Astrocyte (in vitro differentiated cells and primary cell): ENCODE data around the gene SYNM. TPM values are rescaled to one million over a fixed set of nuclear protein-coding genes. Genes with fewer than 3 reads are reported as not detected.

Experiments used
- DNase-seq: peaks from one replicate; pipeline ENCODE4 v3.0.0-alpha.2; 2010; ENCODE audit warnings: low read depth
- FAIRE-seq: peaks from 2 replicates; lab custom pipeline; 2011; peaks lifted over from hg19 to GRCh38; lab: Jason Lieb, UNC
- H2AFZ ChIP-seq: 2 replicates; pipeline ENCODE4 v1.6.0; 2012; ENCODE audit warnings: low read depth, low read length, inconsistent platforms
- H3K27ac ChIP-seq: 2 replicates; pipeline ENCODE4 v1.5.1; 2011; ENCODE audit warnings: low read depth, low read length, inconsistent platforms
- H3K27me3 ChIP-seq: 2 replicates; pipeline ENCODE4 v1.6.0; 2011; ENCODE audit warnings: low read length, inconsistent platforms; ENCODE audit not compliant: insufficient read depth
- H3K36me3 ChIP-seq: 2 replicates; pipeline ENCODE4 v1.5.1; 2011; ENCODE audit warnings: low read length, inconsistent platforms; ENCODE audit not compliant: insufficient read depth
- H3K4me1 ChIP-seq: 2 replicates; pipeline ENCODE4 v1.5.1; 2011; ENCODE audit warnings: low read length, inconsistent platforms; ENCODE audit not compliant: insufficient read depth
- H3K4me2 ChIP-seq: 2 replicates; pipeline ENCODE4 v1.6.0; 2012; ENCODE audit warnings: low read length, inconsistent platforms
- H3K4me3 ChIP-seq: 2 replicates; pipeline ENCODE4 v1.5.1; 2011; ENCODE audit warnings: low read depth, mild to moderate bottlenecking, low read length, inconsistent platforms; ENCODE audit not compliant: insufficient read depth
- H3K79me2 ChIP-seq: 2 replicates; pipeline ENCODE4 v1.6.0; 2012; ENCODE audit warnings: mild to moderate bottlenecking, low read length, inconsistent platforms; ENCODE audit not compliant: insufficient read depth
- H3K9ac ChIP-seq: 2 replicates; pipeline ENCODE4 v1.6.0; 2012; ENCODE audit warnings: mild to moderate bottlenecking, low read length, inconsistent platforms
- H3K9me3 ChIP-seq: 2 replicates; pipeline ENCODE4 v1.5.1; 2012; ENCODE audit warnings: low read depth, mild to moderate bottlenecking, low read length, inconsistent platforms; ENCODE audit not compliant: insufficient read depth
- H4K20me1 ChIP-seq: 2 replicates; pipeline ENCODE4 v1.6.0; 2012; ENCODE audit warnings: low read length, inconsistent platforms; ENCODE audit not compliant: insufficient read depth
- H3K27ac Mint-ChIP-seq: one replicate; pipeline ENCODE4 v1.8.0; 2021; ENCODE audit warnings: mild to moderate bottlenecking, mixed read lengths; ENCODE audit not compliant: unreplicated experiment
- H3K27me3 Mint-ChIP-seq: one replicate; pipeline ENCODE4 v1.8.0; 2021; ENCODE audit warnings: low read depth, mixed read lengths; ENCODE audit not compliant: unreplicated experiment
- H3K36me3 Mint-ChIP-seq: one replicate; pipeline ENCODE4 v1.8.0; 2021; ENCODE audit warnings: low read depth, mixed read lengths; ENCODE audit not compliant: unreplicated experiment
- H3K4me1 Mint-ChIP-seq: one replicate; pipeline ENCODE4 v1.8.0; 2021; ENCODE audit warnings: low read depth, mixed read lengths; ENCODE audit not compliant: unreplicated experiment
- H3K4me3 Mint-ChIP-seq: one replicate; pipeline ENCODE4 v1.8.0; 2021; ENCODE audit warnings: mild to moderate bottlenecking, moderate library complexity, mixed read lengths; ENCODE audit not compliant: unreplicated experiment
- H3K9me3 Mint-ChIP-seq: one replicate; pipeline ENCODE4 v1.8.0; 2021; ENCODE audit warnings: mild to moderate bottlenecking, mixed read lengths; ENCODE audit not compliant: unreplicated experiment
- CTCF ChIP-seq: IDR thresholded peaks from 2 replicates; pipeline ENCODE4 v1.5.1; 2011; ENCODE audit warnings: low read depth, mild to moderate bottlenecking, inconsistent platforms, low read length, moderate library complexity; ENCODE audit not compliant: insufficient read depth
- EZH2 ChIP-seq: IDR thresholded peaks from 2 replicates; pipeline ENCODE4 v1.6.1; 2012; ENCODE audit warnings: mild to moderate bottlenecking, low read length, inconsistent platforms; ENCODE audit not compliant: insufficient read depth
- total RNA-seq: library from RNA; stranded (reverse); gene quantifications from 2 replicates; pipeline ENCODE4 v1.2.1, GENCODE V29; 2021

The SYNM gene
- total RNA-seq, 1 donor from 2014 or later, result 9.7 TPM

DNA sequence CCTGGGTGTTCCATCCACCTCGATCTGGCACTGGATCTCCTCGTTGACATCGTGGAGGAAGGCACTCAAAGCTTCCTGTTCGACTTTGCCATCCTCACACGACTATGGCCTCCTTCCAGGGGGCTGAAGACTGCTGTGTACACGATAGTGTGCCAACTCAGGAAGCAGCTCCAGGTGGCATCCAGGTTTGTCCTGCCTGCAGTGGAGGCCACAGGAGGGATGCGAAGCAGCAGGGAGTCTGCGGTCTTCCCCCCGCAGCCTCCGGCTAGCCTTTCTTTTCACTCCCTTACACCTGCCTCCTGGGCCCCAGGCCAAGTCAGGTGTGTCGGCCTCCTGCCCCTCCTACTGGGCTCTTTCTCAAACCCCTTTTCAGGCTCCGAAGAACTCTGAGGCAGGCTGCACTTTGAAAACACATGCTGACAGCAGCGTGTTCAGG, 32.2 kb downstream of the SYNM start:
- Mint-ChIP-seq H3K27me3 (no peaks in the 10 kb centered on the region), H3K4me3 (no peak overlapping the region), H3K27ac (no peak overlapping the region), H3K4me1 (peaks cover 11% of the 10 kb centered on the region), H3K36me3 (peaks cover 18% of the 10 kb centered on the region), H3K9me3 (no peaks in the 10 kb centered on the region)
- H3K79me2 ChIP-seq, result no peaks in the 10 kb centered on the region
- no peaks in the 10 kb centered on the region for H3K27me3 ChIP-seq
- peaks cover 9% of the 10 kb centered on the region for H3K4me1 ChIP-seq
- H4K20me1 ChIP-seq, result no peaks in the 10 kb centered on the region
- H3K27ac ChIP-seq, result no peak overlapping the region
- no peaks in the 10 kb centered on the region for H3K36me3 ChIP-seq
- DNase-seq, result no peak
- no peak overlapping the region for H3K4me2 ChIP-seq
- no peaks in the 10 kb centered on the region for H3K9me3 ChIP-seq
- no peak overlapping the region for H3K4me3 ChIP-seq
- no peak overlapping the region for H3K9ac ChIP-seq
- TF ChIP-seq EZH2 (no peak), CTCF (no peak)
- no peak for FAIRE-seq
- no peak overlapping the region for H2AFZ ChIP-seq

DNA sequence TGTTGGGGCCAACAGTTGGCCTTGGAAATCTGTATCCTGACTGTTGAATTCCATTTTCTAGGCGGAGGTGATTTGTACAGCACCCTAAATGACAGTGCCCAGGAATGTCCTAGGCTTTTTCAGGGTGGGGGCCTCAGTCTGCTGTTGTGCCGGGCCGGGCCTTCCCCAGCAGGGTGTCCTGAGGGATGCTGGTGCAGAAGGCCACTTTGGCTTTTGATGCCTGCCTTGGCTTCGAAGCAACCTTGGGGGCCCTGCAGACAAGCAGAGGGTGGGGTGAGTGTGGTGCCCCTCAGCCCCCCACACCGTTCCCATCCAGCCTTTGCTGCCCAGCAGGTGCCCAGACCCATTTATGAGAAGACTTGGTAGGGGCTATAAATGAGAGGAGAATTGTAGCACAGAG, 33.0 kb downstream of the SYNM start:
- Mint-ChIP-seq H3K4me1 (peaks cover 11% of the 10 kb centered on the region), H3K4me3 (no peak overlapping the region), H3K27ac (no peak overlapping the region), H3K27me3 (no peaks in the 10 kb centered on the region), H3K9me3 (no peaks in the 10 kb centered on the region), H3K36me3 (peaks cover 10% of the 10 kb centered on the region)
- H3K4me3 ChIP-seq, result no peak overlapping the region
- TF ChIP-seq EZH2, result no peak
- no peak for TF ChIP-seq CTCF
- no peak overlapping the region for H2AFZ ChIP-seq
- H3K79me2 ChIP-seq, result no peaks in the 10 kb centered on the region
- H3K27ac ChIP-seq, result no peak overlapping the region
- no peak for DNase-seq
- peaks cover 9% of the 10 kb centered on the region for H3K4me1 ChIP-seq
- H3K4me2 ChIP-seq, result no peak overlapping the region
- H3K27me3 ChIP-seq, result no peaks in the 10 kb centered on the region
- no peak for FAIRE-seq
- no peaks in the 10 kb centered on the region for H3K9me3 ChIP-seq
- no peak overlapping the region for H3K9ac ChIP-seq
- H4K20me1 ChIP-seq, result no peaks in the 10 kb centered on the region
- no peaks in the 10 kb centered on the region for H3K36me3 ChIP-seq

DNA sequence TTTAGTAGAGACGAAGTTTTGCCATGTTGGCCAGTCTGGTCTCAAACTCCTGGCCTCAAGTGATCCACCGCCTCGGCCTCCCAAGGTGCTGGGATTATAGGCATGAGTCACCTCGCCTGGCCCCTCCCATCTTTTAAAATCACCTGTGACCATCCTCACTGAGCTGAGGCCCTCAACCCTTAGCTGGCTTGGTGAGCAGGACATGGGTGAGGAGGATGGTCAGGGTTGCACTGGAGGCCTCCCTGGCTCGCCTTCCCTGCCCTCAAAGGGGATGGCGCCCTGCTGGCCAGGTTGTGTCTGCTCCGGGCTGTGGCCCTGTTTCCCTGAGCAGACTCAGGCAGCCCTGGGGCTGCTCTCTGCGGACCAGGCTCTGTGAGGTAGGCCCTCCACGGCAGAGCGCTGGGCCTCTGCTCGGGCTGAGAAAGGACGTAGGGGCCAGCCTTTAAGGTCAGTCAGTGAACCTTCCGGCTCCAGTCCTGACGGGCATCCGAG, 33.7 kb downstream of the SYNM start:
- H3K4me3 ChIP-seq, result no peak overlapping the region
- H3K9me3 ChIP-seq, result no peaks in the 10 kb centered on the region
- no peak overlapping the region for H3K4me2 ChIP-seq
- H3K4me1 ChIP-seq, result peaks cover 9% of the 10 kb centered on the region
- H3K27me3 ChIP-seq, result no peaks in the 10 kb centered on the region
- H3K4me1 Mint-ChIP-seq, result peaks cover 11% of the 10 kb centered on the region
- H3K4me3 Mint-ChIP-seq, result no peak overlapping the region
- H3K79me2 ChIP-seq, result no peaks in the 10 kb centered on the region
- no peaks in the 10 kb centered on the region for H3K27me3 Mint-ChIP-seq
- H3K27ac Mint-ChIP-seq, result no peak overlapping the region
- no peak overlapping the region for H2AFZ ChIP-seq
- no peak overlapping the region for H3K27ac ChIP-seq
- H4K20me1 ChIP-seq, result no peaks in the 10 kb centered on the region
- no peak for FAIRE-seq
- H3K36me3 ChIP-seq, result no peaks in the 10 kb centered on the region
- TF ChIP-seq EZH2 (no peak), CTCF (no peak)
- no peak for DNase-seq
- no peaks in the 10 kb centered on the region for H3K9me3 Mint-ChIP-seq
- H3K9ac ChIP-seq, result no peak overlapping the region
- peaks cover 10% of the 10 kb centered on the region for H3K36me3 Mint-ChIP-seq
